GM19395 (cell line): ENCODE data around the gene USP14.

Source experiments
- ATAC-seq: cut with Tn5 transposase; IDR thresholded peaks from one replicate; pipeline ENCODE4 v1.9.1; 2021; ENCODE audit warnings: mild to moderate bottlenecking, moderate library complexity; ENCODE audit not compliant: unreplicated experiment

USP14 gene

DNA sequence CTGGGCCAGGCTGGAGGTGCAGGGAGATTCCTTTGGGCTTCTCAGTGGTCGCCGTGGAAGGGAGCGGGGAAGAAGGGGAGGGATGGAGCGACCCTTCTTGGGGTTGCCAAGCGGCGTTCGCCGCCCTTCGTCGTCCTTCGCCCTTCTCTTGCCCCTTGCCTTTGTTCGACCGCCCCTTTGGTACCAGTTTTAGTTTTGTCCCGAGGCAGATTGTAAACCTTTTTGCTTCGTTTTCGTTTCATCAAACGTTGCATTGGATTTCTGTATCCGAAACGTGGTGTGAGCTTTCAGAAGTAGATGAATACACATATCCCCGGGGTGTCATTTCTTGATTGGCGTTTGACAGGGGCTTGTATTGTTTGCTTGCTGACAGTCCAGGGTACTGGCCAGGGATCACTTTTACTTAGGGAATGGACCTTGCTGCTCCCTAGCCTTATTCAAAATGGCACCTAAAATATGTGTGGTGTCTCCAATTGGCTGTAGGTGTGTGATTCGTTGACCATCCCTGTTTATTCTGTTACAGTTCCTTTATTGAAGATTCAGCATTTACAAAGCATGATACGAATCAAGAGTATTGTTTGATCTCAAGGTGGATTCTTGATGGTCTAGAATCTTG, 788 bp downstream of the USP14 start:
- peak; percentile 1 for ATAC-seq

DNA sequence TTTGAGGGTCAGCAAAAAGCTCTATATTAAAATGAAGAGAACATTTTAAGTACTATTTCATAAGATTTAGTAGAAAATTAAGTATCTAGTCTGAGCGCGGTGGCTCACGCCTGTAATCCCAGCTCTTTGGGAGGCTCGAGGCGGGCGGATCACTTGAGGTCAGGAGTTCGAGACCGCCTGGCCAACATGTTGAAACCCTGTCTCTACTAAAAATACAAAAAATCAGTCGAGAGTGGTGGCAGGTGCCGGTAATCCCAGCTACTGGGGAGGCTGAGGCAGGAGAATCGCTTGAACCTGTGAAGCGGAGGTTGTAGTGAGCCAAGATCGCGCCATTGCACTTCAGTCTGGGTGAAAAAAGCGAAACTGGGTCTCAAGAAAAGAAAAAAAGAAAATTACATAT, 1.6 kb downstream of the USP14 start:
- no peak for ATAC-seq

DNA sequence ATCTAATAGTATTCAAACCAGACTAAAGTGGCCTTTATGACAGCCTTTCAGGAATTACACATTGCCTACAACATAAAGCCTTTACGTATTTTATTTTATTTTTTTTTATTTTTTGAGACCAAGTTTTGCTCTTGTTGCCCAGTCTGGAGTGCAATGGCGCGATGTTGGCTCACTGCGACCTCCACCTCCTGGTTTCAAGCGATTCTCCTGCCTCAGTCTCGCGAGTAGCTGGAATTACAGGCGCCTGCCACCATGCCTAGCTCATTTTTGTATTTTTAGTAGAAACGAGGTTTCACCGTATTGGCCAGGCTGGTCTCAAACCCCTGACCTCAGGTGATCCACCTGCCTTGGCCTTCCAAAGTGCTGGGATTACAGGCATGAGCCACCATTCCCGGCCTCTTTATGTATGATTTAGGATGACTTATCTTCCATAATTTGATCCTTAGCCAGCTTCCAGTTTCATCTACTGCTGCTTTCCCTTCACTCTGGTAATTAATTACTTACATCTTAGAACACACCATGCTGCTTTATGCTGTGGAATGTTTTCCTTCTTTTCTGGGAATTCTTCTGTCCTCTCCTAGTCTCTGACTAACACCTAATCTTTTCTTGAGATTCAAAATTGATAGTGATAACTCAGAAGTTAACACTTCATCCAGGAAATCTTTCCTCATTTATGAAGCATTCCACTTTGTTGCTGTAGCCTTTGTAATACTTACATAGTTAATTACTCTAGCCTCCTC, 2.6 kb downstream of the USP14 start:
- no peak for ATAC-seq

DNA sequence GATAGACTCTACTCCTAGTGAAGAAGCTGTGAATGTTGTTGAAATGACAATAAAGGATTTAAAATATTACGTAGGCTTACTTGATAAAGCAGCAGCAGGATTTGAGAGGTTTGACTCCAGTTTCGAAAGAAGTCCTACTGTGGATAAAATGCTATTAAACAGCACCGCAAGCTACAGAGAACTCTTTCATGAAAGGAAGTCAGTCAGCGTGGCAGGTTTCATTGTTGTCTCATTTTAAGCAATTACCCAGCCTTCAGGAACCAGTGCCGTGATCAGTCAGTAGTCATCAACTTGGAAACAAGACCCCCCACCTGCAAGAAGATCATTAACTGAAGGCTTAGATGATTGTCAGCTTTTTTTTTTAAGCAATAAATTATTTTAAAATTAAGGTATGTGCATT, 14.0 kb downstream of the USP14 start:
- no peak for ATAC-seq

DNA sequence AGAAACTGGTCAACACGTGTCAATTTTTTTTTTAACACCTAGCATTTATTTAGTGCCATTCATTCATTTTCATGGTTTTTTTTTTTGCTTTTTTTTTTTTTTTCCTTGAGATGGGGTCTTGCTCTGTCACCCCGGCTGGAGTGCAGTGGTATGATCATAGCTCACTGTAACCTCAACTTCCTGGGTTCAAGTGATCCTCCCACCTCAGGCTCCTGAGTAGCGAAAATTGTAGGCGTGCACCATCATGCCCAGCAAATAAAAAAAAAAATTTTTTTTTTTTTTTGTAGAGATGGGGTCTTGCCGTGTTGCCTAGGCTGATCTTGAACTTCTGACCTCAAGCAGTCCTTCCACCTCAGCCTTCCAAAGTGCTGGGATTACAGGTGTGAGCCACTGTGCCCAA, 21.1 kb downstream of the USP14 start:
- ATAC-seq = no peak

DNA sequence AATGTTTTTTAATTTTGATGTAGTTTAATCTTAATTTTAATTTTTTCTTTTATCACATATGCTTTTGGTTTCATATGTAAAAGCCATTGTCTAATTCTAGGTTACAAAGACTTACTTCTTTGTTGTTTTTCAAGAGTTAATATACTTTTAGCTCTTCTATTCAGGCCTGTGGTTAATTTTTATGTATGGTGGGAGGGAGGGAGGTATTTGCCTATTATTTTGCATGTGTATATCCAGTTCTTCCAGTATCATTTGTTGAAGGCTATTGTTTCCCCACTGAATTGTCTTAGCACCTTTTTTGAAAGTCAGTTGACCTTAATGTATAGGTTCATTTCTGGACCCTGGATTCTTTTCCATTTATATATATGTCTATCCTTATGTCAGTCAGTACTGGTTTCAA, 23.4 kb downstream of the USP14 start:
- ATAC-seq = no peak

DNA sequence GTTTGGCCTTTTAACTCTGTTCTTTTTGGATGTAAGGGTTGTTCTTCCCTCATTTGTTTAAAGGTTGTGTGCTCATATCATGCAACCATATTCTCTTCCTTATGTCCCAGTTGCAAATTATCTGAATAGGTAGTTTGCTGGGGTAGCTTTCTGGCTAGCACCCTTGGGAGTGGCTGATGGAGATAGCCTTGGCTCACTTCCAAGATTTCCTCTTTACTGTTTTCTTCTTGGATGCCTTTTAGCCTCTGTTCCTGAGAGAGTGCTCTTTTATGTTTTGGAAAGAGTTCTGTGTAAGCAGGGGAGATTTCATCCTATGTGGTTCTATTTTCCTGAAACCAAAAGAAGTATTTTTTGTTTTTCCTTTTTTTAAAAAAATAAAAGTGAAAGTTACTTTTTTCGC, 25.4 kb downstream of the USP14 start:
- no peak for ATAC-seq

DNA sequence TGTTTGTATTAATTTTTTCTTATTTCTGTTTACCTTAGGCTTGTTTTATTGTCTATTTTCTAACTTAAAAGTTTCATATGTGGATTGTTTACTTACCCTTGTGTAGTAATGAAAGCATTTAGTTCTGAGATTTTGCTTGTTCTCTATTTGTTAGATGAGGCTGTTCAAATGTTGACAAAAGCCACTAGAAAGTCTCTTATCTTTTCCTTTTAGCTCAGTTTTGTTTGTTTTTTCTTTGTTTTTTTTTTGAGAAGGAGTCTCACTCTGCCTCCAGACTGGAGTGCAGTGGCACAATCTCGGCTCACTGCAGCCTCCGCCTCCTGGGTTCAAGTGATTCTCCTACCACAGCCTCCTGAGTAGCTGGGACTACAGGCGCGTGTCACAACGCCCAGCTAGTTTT, 30.9 kb downstream of the USP14 start:
- ATAC-seq = no peak

DNA sequence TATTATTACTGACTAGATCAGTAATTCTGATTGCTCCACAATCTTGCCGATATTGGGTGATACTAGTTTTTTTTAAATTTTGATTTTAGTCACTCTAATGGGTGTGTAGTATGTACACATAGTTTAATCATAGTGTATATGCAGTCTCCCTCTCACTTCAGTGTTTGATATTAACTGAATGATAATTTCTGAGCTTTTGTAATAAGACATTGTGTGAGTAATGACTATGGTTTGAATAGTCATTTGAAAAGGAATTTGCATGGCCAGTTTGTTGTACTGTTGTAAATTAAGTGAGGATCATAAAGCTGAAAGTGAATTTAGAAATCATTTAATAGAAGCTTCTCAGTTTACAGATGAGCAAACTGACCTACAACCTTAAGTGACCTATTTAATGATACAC, 33.4 kb downstream of the USP14 start:
- no peak for ATAC-seq

DNA sequence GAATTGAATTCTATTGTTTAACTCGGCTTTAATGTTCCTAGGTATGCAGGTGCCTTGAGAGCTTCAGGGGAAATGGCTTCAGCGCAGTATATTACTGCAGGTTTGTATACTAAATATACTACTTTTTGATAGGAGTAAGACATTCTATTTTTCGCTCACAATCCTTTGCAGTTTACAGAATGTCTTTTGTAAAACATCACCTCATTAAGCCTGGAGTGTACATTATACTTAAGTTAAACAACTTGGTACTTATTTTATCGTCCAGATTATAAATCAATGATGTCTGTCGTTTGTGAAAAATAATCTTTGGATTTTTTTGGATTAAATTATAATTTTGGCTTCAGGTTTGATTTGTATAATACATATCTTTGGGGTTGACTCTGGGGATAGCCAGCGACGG, 34.4 kb downstream of the USP14 start:
- no peak for ATAC-seq

DNA sequence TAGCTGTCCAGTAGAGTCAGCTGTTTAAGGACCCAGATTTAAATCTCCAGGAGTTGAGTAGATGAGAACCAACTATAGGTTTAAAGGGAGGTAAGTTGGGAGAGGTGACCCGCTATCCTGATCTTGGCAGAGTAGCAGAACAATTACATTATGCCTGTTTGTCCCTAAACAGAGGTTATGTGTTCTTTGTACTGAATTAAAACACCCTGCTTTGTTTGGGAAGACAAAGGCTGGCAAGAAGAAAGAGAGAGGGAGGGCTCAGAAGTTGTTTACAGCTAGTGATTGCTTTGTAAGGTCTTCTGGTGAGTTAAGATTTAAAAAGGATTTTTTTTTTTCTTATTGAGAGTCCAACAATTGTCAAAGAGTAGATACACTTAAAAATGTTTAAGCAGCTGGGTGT, 37.3 kb downstream of the USP14 start:
- ATAC-seq = no peak

DNA sequence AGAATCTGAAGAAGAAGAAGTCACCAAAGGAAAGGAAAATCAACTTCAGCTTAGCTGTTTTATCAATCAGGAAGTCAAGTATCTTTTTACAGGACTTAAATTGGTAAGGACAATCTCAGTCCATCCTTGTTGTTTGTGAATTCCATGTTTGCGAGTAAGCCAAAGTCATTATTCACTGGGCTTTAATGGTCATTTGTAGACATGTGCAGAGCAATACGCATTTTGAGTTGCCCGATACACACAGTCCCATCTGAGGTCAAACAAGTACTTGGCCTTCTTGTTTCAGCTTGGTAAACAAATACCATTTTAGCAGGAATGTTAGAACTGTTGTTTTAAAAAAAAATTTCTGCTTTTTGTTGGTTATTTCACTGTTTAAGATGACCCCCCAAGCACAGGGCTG, 40.9 kb downstream of the USP14 start:
- no peak for ATAC-seq

DNA sequence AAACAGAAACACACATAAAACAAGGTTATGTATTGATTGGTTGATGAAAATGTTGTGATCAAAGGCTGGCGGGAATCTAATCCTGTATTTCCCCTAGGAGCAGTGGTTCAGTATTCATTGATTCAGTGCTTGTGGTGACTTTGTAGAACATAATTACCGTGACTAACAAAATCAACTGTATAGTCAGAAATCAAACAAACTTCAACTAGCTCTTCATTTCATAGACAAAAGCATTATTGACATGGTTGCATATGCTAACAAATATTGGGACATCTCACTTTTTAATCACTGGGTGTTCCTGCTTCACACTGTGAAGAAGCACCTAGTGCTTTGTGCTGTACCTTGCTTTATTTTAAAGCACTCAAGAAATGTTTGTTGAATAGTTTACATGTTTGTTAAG, 41.4 kb downstream of the USP14 start:
- ATAC-seq = no peak

DNA sequence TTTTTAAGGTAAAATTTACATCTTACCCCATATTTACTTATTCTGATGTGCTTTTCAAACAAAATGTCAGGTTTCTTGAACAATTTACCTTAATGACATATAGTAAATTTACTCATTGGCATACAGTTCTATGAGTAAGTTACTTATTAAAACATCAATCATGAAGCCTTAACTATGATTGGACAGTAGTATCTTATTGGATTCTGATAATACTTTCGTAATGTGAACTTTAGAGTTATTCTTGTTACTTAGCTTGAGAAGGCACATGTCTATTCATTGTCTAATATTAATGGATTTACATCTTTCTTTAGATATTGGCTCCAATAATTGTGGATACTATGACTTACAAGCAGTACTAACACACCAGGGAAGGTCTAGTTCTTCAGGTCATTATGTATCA, 51.7 kb downstream of the USP14 start:
- ATAC-seq = no peak

DNA sequence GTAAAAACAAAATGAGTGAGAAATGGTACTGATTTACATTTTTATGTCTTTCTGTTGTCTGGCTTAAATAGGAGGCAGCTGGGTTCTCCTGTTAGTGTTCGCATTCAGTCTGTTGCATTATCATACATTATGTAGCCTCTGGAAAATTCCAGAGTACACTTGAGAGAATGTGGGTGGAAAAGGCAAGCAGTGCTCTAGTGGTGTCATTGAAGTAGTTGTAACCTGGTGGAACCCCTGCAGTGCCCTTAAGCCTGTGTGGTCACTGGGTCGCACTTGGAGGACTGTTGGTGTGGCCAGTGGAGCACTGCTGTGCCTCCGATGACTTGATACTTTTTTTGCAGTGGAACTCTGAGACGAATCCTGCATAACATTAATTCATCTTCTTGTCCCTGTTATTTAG, 52.4 kb downstream of the USP14 start:
- ATAC-seq = no peak

DNA sequence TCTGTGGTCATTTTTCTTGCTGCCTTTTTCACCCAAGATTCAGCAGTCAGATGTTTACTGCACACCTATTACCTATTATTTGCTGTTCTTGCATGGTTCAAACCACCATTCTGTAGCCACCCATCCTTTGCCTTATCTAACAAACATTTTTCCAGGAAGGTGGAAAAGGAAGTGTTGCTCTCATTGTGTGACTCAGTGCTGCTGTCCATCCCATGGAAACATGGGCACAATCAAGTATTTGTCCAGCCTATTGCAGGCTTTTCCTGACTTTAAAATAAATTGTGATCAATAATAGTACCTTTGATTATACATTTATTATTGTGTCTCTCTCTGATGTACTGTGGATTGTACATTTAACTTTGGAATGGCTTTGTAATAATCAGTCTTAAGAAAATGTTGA, 53.2 kb downstream of the USP14 start:
- no peak for ATAC-seq

DNA sequence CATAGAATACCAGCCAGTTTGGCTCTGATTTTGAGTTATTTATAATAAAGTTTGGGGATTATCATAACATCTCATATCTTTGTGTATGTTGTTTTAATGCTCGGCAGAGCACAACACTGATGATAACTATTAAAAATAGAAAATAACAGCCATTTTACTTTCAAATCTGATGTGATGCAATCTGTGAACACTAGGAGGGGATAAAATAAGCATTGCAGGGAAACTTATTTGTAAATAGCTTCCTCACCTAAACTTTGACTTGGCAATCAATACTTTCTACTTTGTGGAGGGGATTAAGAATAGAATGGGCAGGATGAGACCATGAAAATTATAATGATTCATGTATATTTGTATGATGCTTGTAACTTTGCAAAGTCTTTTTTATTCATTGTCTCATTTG, 54.4 kb downstream of the USP14 start:
- no peak for ATAC-seq

DNA sequence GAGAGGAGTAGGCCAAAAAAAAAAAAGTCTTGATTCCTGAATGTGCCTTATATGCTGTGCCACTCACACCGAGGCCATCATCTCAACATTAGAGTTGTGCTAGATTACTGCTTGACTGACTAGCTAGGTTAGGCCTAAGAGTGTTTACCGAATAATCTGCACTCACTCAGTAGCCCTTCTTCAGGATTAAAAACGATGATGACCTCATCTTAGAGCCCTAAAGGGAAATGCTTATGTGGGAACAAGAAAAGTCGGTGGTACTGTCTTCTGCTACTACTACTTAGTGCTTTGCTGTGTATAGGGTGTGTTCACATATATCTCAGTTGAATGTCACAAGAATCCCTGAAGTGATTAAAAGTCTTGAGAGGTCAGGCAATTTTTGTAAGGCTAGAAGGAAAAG, 55.1 kb downstream of the USP14 start:
- no peak for ATAC-seq

DNA sequence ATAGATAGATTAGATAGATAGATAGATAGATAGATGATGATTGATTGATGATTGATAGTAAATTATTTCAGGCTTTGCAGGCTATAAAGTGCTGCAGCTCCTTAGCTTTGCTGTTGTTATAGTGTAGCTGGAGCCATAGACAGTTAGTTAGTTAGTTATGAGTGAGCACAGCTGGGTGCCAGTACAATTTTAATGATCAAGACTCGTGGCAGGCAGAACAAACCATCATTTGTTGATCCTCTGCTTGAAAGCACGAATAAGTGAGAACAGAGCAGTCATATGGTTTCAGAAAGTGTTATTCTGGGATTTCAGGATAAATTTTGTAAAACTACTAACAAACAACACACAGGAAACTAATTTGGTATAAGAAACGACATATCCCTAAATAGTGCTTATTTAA, 55.6 kb downstream of the USP14 start:
- no peak for ATAC-seq

DNA sequence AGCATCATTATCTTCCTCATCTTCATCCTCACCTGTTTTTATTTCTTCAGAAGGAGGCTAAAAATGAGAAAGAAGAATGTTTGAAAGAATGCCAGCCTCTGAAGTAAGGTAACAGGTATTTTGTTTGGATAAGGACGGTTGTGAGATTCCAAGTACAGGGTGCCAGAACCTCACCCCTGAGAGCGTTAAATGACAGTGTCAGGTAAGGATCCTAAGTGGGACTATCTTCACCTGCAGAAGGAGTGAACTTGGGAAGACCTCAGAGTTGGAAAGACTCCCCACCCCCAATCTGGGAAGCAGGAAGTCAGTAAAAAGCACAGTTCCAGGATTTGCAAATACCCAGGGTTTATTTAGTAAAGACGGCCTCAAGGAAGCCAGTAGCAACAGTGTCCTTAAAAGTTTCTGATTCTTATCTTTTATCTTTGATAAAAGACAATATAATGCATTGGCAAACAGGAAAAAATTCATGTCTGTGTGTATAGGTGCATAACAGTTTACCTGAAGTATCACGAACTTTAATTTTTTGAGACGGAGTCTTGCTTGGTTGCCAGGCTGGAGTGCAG, 57.2 kb downstream of the USP14 start:
- ATAC-seq = no peak

DNA sequence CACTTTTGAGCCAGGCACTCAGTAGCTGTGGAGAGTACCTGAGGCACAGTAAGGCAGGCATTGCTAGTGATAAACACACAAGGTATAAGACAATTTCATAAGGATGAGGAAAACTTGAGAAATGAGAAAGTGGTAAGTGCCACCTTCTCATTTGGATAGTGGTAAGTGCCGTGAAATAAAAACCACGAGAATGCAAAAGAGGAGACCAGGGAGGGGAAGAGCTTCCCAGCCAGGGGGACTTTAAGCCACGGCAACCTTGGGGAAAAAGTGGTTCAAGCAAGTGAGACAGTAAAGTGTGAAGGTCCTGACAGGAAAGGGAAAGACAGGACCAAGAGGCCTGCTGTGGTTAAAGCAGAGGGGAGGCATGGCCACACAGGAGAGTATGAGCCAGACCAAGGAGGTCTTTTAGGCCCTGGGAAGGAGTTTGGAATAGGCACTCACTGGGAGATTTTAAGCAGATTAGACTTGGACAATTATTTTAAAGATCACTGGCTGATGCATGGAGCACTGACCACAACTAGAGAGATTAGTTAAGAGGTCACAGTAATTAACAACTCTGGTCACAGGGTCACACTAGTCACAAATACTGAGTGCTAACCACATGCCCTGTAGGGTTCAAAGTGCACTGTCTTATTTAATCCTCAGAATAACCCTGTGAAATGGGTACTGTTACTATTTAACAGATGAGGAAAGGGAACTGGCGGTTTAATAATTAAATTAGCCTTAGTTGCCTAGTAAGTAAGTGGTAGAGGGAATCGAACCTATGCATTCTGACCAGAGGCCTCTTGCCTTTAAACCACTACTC, 59.4 kb downstream of the USP14 start:
- no peak for ATAC-seq

DNA sequence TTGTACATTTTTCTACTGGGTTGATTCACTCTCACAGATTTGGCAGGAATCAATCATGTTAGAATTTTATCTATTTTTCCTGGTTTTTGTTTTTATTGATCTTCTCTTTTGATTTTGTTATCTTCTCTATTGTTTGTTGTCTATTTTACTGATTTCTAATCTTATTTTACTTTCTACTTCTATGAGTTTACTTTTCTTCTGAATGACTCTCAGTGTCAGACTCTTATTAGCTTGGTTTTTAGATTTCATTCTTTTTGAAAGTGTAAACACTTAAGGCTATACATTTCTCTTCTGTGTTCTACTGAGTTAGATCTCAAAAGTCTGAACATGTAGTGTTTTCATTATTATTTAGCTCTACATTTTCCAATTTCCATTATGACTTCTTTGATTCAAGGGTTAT, 62.4 kb downstream of the USP14 start:
- no peak for ATAC-seq
